GM19468 (cell line): ENCODE measurements around the gene DYNLT3.

Source experiments
- ATAC-seq: cut with Tn5 transposase; IDR thresholded peaks from one replicate; pipeline ENCODE4 v1.9.1; 2021; ENCODE audit warnings: mild to moderate bottlenecking, moderate library complexity, moderate number of reproducible peaks; ENCODE audit not compliant: unreplicated experiment; ENCODE audit errors: extremely low read depth

Gene DYNLT3

GRCh38 chrX:37846934-37847732, at the start of gene DYNLT3:
Gene DYNLT3 (minus strand): TSS chrX:37847571. CDS start chrX:37847510, 61 bp downstream.
- ATAC-seq, result peak; percentile 95

DNA sequence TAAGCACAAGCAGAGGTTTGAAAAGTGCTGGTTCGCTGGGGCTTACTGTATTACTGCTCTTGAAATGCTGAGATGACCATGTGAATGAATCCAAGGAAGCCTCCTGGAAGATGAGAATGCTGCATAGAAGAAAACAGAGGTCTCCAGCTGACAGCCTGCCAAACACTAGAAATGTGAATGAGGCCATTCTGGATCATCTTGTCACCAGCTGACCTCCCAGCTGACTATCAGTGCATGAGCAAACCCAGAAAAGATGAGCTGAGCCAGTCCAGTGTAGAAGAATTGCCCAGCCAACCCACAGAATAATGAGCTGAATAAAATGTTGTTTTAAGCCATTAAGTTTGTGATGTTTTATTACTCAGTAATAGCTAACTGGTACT, 49.1 kb upstream of the DYNLT3 start:
- no peak for ATAC-seq

DNA sequence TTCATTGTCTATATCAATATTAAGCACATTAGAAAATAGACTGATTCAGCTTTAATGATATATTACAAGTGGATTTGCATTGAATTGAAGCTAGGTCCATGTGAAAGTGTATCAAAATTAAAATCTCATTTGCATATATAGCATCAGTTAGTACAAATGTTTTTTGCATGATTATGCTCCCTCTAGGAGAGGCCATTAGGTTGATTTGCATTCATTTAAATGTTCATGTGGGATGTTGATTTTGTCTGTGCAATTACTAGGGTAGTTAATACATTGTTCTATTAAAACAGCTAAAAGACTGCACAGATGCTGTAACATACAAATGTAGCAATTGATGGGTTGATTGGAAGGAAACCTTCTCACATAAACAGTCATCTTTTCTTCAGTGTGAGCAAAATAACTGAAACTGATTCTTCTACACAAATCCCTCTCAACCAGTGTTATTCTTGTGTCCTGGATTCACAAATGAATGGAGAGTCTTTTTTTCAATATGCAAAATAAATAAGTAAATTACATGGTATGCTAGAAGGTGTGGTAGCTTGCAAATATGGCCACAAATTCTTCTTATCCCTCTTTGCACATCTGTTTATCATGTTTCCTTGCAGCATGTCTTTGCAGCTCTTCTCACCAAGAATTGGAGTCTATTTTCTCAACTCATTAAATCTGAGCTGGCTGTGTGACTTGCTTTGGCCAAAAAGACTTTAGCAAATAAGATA, 48.6 kb upstream of the DYNLT3 start:
- no peak for ATAC-seq

DNA sequence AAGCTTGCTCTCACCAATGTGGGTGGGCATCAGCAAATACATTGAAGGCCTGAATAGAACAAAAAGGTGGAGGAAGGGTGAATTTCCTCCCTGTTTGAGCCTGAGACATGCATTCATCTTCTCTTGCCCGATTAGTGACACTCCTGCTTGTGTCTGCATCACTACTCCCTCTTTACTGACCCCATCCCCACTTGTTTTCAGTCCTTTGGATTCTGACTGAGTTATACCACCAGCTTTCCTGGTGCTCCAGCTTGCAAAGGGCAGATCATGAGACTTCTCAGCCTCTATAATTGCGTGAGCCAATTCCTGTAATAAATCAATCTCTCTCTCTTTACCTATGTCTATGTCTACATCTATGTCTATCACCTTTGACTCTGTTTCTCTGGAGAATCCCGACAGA, 47.4 kb upstream of the DYNLT3 start:
- no peak for ATAC-seq

DNA sequence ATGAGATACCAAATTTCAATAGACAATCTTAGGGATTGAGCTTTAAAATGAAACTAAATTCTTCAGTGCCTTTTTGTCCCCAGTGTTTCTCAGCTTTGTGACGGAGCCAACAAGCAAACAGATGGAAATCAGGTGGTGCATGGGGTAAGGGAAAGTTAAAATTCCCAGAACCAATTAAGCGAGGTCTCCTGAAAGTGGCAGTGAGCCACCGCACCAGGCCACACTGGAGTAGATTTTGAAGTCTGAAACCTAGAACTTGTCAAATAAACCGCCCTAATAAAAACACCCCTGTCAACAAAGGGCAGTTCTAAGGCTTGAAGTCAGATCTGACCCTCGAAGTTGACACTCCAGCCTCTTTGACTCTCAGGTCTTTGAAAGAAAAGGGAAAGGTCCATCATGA, 40.6 kb upstream of the DYNLT3 start:
- no peak for ATAC-seq

DNA sequence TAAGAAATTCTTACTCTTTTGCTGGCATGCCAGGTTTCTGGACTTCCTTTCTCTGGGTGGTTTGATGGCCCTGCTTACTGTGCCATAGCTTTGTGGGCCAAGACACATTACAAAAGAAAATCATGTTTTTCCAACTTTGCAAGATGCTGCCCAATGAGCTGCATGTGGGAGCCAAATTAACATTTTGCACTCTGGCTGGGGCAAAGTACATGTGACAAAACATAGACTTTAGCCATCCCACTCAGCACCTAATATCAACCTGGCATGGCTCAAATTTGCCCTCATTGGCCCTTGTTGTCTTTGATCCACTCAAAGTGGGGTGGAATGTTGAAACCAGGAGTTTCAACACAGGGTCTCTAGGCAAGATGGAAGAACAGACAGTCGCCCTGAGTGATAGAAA, 40.0 kb upstream of the DYNLT3 start:
- ATAC-seq, result no peak

GRCh38 chrX:37883196-37883595, 35.8 kb upstream of the DYNLT3 start:
- ATAC-seq, result no peak

- no peak for ATAC-seq
Observed at GRCh38 chrX:37879692-37880091, 32.3 kb upstream of the DYNLT3 start.

GRCh38 chrX:37876716-37877115, 29.3 kb upstream of the DYNLT3 start:
- no peak for ATAC-seq

DNA sequence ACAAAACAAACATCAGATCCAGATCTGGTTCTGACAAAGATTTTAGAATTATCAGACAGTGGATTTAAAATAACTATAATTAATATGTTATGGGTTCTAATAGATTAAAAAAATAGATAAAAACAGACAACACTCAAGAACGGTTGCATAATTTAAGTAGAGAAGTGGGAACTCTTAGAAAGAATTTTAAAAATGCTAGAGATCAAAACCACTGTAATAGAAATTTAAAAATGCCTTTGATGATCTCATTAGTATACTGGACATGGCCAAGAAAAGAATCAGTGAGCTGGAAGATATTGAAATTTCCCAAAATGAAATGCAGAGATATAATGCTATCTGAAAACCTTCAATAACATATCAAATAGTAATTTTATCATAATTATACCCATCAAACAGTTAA, 28.3 kb upstream of the DYNLT3 start:
- ATAC-seq, result no peak

DNA sequence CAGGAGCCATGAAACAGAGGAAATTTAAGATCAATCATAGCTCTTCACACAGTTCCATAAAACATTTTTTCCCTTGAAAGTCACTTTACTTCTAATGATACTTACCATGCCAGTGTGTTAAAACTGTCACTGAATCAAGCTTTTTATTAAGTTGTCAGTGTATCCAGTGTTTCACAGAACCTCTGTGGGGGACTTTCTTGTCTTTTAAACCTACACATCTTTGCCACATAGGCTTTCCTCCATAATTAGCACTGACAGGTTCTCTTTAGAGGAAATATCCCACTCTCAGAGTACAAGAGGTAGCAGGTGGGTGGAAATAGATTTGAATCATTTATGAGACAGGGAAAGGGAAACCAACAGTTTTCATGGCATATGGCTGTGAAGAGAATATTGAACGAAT, 25.8 kb upstream of the DYNLT3 start:
- ATAC-seq, result no peak

DNA sequence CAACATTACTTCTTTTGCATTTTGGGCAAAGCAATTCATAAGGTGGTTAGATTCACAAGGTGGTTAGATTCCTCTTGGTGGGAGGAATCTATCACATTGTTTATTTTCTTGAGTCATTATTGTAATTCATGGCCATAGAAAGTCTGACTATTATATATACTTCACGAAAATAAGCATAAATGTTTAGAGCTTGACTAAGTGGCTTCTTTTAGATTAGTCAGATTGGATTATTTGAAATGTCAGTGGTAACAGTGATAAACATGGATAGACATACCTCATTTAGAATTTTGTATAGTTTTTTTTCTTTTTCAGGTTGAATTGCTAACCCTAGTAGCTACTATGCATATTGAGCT, 24.9 kb upstream of the DYNLT3 start:
- no peak for ATAC-seq

- ATAC-seq, result no peak
Observed at GRCh38 chrX:37871626-37872302, 24.4 kb upstream of the DYNLT3 start.

DNA sequence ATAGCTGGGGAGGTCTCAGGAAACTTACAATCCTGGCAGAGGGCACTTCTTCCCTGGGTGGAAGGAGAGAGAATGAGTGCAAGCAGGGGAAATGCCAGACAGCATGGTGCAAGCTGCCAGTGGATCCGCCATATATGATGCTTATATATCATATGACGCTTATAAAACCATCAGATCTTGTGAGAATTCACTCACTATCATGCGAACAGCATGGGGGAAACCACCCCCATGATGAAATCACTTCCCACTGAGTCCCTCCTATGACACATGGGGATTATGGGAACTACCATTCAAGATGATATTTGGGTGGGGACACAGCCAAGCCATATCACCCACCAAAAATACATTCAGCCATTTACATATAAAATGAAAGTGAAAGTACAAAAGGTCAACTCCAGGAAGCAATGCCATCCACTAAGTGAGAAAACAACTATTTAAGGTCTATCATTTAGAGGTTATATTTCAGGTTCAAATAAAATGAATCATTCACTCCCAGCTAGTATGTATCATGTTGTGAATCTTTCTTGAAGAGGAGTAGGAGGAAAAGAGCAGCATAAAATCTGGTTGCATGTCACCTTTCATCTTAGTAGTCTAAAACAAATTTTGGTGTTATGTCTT, 20.3 kb upstream of the DYNLT3 start:
- ATAC-seq, result no peak

- no peak for ATAC-seq
Observed at GRCh38 chrX:37863728-37864127, 16.4 kb upstream of the DYNLT3 start.

GRCh38 chrX:37862851-37863250, 15.5 kb upstream of the DYNLT3 start:
- ATAC-seq, result no peak

- no peak for ATAC-seq
Observed at GRCh38 chrX:37860721-37861120, 13.3 kb upstream of the DYNLT3 start.

GRCh38 chrX:37854748-37855147, 7.4 kb upstream of the DYNLT3 start:
- no peak for ATAC-seq

GRCh38 chrX:37854148-37854547, 6.8 kb upstream of the DYNLT3 start:
- no peak for ATAC-seq

DNA sequence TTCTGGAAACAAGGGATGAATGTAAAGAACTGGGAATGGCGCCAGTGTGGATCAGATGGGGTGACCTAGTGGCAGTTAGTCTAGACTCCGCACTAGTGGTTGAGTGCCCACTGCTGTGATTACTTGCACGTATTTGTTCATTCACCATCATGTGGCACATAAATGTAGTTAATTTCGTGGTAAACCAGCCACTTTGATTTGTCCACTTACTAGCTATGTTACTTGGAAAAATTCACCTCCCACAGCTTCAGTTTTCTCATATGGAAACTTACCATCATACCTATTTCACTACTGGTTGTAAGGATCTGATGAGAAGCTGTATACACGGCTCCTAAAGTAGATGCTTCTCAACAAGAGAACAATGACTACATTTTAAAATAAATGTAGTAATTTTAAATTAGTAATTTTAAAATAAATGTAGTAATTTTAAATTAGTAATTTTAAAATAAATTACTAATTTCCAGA, 394 bp upstream of the DYNLT3 start:
- no peak for ATAC-seq

DNA sequence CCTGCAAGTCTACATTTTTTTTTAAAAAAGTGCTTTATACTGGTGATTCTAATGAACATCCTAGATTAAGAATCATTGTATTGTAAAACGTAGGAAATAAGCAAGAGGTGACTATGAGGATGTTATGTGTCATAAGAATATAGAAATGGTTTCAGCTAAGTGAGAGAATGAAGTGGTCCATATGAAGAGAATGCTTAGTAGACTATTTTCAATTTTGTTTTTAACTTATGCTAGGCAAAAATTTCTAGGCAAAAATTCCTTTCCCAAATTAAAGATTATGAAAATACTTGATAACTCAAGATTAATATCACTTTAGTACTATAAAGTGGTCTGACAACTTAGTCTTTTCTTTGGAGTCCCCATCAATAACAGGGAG, 825 bp downstream of the DYNLT3 start:
- ATAC-seq, result no peak
